Skeletal muscle tissue (tissue), 4 donors: ENCODE measurements around the gene EFCC1. TPM values are rescaled to one million over a fixed set of nuclear protein-coding genes. Genes with fewer than 3 reads are reported as not detected.

Experiments used
- H3K27ac ChIP-seq: one replicate; pipeline ENCODE4 v1.7.0; 2013; ENCODE audit warnings: mild to moderate bottlenecking, low read depth, low read length, inconsistent platforms
- H3K27me3 ChIP-seq, 3 donors: one replicate each; pipeline ENCODE4 v1.7.0; 2013; ENCODE audit warnings: low read length in 3 of 3; ENCODE audit not compliant: control insufficient read depth in 3 of 3, insufficient read depth in 3 of 3
- H3K36me3 ChIP-seq, 3 donors: one replicate each; pipeline ENCODE4 v1.7.0; 2013; ENCODE audit warnings: low read length in 3 of 3; ENCODE audit not compliant: control insufficient read depth in 3 of 3, insufficient read depth in 3 of 3
- H3K4me1 ChIP-seq, 3 donors: one replicate each; pipeline ENCODE4 v1.7.0; 2013; ENCODE audit warnings: low read length in 3 of 3, mild to moderate bottlenecking in 3 of 3; ENCODE audit not compliant: control insufficient read depth in 3 of 3, insufficient read depth in 3 of 3
- H3K4me3 ChIP-seq, 3 donors: one replicate each; pipeline ENCODE4 v1.7.0; 2013; ENCODE audit warnings: low read length in 3 of 3
- H3K9ac ChIP-seq, 3 donors: one replicate each; pipeline ENCODE4 v1.7.0; 2013; ENCODE audit warnings: low read length in 3 of 3, mild to moderate bottlenecking in 3 of 3, moderate library complexity in 2 of 3, low read depth in 1 of 3
- H3K9me3 ChIP-seq, 3 donors: one replicate each; pipeline ENCODE4 v1.7.0; 2013; ENCODE audit warnings: low read length in 3 of 3; ENCODE audit not compliant: control insufficient read depth in 3 of 3
- total RNA-seq: library from RNA; depleted of rRNA; stranded (reverse); fragments of >200 nt; gene quantifications from one replicate; pipeline ENCODE4 v1.2.3, GENCODE V29; 2014
- donor health status: Osteomylitis.

The EFCC1 gene
- total RNA-seq, 1 donor from 2014 or later, result 1.0 TPM

GRCh38 chr3:129050556-129051295 lies 49.6 kb downstream of the EFCC1 start:
- Histone ChIP-seq H3K27ac (no peak overlapping the region), H3K4me1 (peaks cover 11 to 16% (median 12%) of the 10 kb centered on the region in 3 donors), H3K4me3 (no peak overlapping the region), H3K9me3 (peaks cover 0 to 2% (median 0%) of the 10 kb centered on the region in 3 donors), H3K27me3 (peaks cover 8 to 9% (median 9%) of the 10 kb centered on the region in 3 donors), H3K9ac (no peak overlapping the region), H3K36me3 (no peaks in the 10 kb centered on the region)

GRCh38 chr3:129051871-129052340 lies 50.8 kb downstream of the EFCC1 start:
- Histone ChIP-seq H3K36me3 (no peaks in the 10 kb centered on the region), H3K27ac (no peak overlapping the region), H3K9me3 (peaks cover 0 to 2% (median 0%) of the 10 kb centered on the region in 3 donors), H3K27me3 (peaks cover 0 to 2% (median 0%) of the 10 kb centered on the region in 3 donors), H3K9ac (no peak overlapping the region), H3K4me1 (peaks cover 11 to 12% (median 12%) of the 10 kb centered on the region in 3 donors), H3K4me3 (no peak overlapping the region)

GRCh38 chr3:129052675-129053074 lies 51.6 kb downstream of the EFCC1 start:
- H3K27ac ChIP-seq, result no peak overlapping the region
- H3K36me3 ChIP-seq, result no peaks in the 10 kb centered on the region
- H3K9me3 ChIP-seq, result no peaks in the 10 kb centered on the region
- H3K4me3 ChIP-seq, result no peak overlapping the region
- H3K4me1 ChIP-seq, result peaks cover 11 to 12% (median 12%) of the 10 kb centered on the region in 3 donors
- H3K9ac ChIP-seq, result no peak overlapping the region
- H3K27me3 ChIP-seq, result no peaks in the 10 kb centered on the region

GRCh38 chr3:129054605-129055104 lies 53.6 kb downstream of the EFCC1 start:
- H3K36me3 ChIP-seq, result no peaks in the 10 kb centered on the region
- H3K9me3 ChIP-seq, result no peaks in the 10 kb centered on the region
- H3K27ac ChIP-seq, result no peak overlapping the region
- no peak overlapping the region for H3K9ac ChIP-seq
- no peaks in the 10 kb centered on the region for H3K27me3 ChIP-seq
- H3K4me3 ChIP-seq, result no peak overlapping the region
- peaks cover 11 to 12% (median 12%) of the 10 kb centered on the region in 3 donors for H3K4me1 ChIP-seq

- Histone ChIP-seq H3K4me3 (no peak overlapping the region), H3K9ac (no peak overlapping the region), H3K9me3 (no peaks in the 10 kb centered on the region), H3K27ac (no peak overlapping the region), H3K36me3 (no peaks in the 10 kb centered on the region), H3K4me1 (peaks cover 11 to 12% (median 12%) of the 10 kb centered on the region in 3 donors), H3K27me3 (peaks cover 0 to 4% (median 0%) of the 10 kb centered on the region in 3 donors)
Observed at GRCh38 chr3:129056451-129057173, 55.5 kb downstream of the EFCC1 start.

GRCh38 chr3:129057249-129057648 lies 56.1 kb downstream of the EFCC1 start:
- peaks cover 7 to 12% (median 10%) of the 10 kb centered on the region in 3 donors for H3K4me1 ChIP-seq
- H3K9me3 ChIP-seq, result no peaks in the 10 kb centered on the region
- no peak overlapping the region for H3K9ac ChIP-seq
- peaks cover 0 to 6% (median 0%) of the 10 kb centered on the region in 3 donors for H3K27me3 ChIP-seq
- no peaks in the 10 kb centered on the region for H3K36me3 ChIP-seq
- no peak overlapping the region for H3K4me3 ChIP-seq
- no peak overlapping the region for H3K27ac ChIP-seq

GRCh38 chr3:129058441-129059200 lies 57.5 kb downstream of the EFCC1 start:
- no peak overlapping the region for H3K4me3 ChIP-seq
- no peak overlapping the region for H3K27ac ChIP-seq
- H3K27me3 ChIP-seq, result peaks cover 0 to 6% (median 0%) of the 10 kb centered on the region in 3 donors
- H3K9ac ChIP-seq, result no peak overlapping the region
- no peaks in the 10 kb centered on the region for H3K9me3 ChIP-seq
- no peaks in the 10 kb centered on the region for H3K36me3 ChIP-seq
- peaks cover 1 to 3% (median 2%) of the 10 kb centered on the region in 3 donors for H3K4me1 ChIP-seq

GRCh38 chr3:129059311-129059958 lies 58.3 kb downstream of the EFCC1 start:
- Histone ChIP-seq H3K27ac (no peak overlapping the region), H3K4me1 (no peaks in the 10 kb centered on the region), H3K27me3 (peaks cover 0 to 6% (median 0%) of the 10 kb centered on the region in 3 donors), H3K36me3 (no peaks in the 10 kb centered on the region), H3K9me3 (no peaks in the 10 kb centered on the region), H3K9ac (no peak overlapping the region), H3K4me3 (no peak overlapping the region)

- Histone ChIP-seq H3K9ac (no peak within 1 kb of the TSS), H3K27me3 (peaks cover 0 to 6% (median 0%) of the 10 kb centered on the region in 3 donors), H3K4me1 (no peaks in the 10 kb centered on the region), H3K9me3 (no peaks in the 10 kb centered on the region), H3K4me3 (no peak within 1 kb of the TSS), H3K36me3 (no peaks in the 10 kb centered on the region), H3K27ac (no peak within 1 kb of the TSS)
Observed at GRCh38 chr3:129060276-129061022, 59.3 kb downstream of the EFCC1 start, which contains the start of gene GP9. Gene GP9 (plus strand): TSS chr3:129060779. CDS start chr3:129061740, 961 bp downstream.
